Measurements from ENCODE around the gene CDH23.

CDH23 gene

DNA sequence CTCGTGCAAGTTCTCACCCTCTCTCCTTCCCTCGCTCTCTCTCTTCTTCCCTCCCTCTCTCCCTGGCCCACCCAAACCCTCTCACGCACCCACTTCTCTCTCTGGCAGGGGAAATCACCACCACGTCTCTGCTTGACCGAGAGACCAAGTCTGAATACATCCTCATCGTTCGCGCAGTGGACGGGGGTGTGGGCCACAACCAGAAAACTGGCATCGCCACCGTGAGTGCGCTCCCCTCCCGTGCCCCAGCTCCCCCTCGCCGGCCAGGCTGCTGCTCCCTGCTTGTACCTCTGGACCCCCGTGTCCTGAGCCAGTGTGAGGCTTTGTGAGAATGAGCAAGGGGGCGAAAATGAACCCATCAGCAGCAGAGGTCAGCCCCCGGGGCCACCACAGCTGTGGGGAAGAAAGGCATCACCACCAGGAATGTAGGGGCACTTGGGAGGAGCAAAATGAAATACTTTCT lies 297.4 kb downstream of the CDH23 start:
- Histone ChIP-seq H3K9ac (ENCODE audit: low read depth in 1 of 2, low read length in 2 of 2) (no peak overlapping the region), H3K36me3 (ENCODE audit: control insufficient read depth in 2 of 2, insufficient read depth in 2 of 2, low read length in 2 of 2) (no peaks in the 10 kb centered on the region), H3K4me1 (ENCODE audit: control insufficient read depth in 2 of 2, insufficient read depth in 2 of 2, low read length in 2 of 2) (peaks cover 13 to 14% of the 10 kb centered on the region in 2 donors), H3K27ac (ENCODE audit: low read depth in 2 of 2, low read length in 2 of 2) (peak overlapping the region; percentile 27 to 71), H3K4me3 (ENCODE audit: low read length in 2 of 2) (peak overlapping the region in 1 of 2 donors; percentile 7), H3K9me3 (ENCODE audit: control insufficient read depth in 2 of 2, low read length in 2 of 2) (no peaks in the 10 kb centered on the region), H3K27me3 (ENCODE audit: control insufficient read depth in 2 of 2, insufficient read depth in 2 of 2, low read length in 2 of 2) (no peaks in the 10 kb centered on the region)

DNA sequence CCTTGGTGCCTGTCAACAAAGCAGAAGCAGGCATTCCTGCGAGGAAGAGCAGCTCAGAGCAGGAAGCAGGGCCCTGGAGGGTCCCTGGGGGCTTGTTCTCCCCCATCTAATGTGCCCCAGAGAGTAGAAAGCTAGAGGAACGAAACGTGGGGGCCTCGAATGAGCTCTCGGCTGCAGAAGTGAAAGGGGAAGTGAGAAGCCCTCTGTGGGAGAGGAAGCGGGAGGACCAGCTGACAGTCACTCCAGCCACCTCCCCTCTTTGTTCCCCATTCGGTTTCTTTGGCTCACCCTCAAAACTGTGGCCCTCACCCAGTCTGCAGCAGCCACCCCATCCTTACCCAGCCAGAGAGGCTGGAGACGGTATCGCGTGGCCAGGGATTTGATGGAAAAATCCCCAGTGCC lies 297.8 kb downstream of the CDH23 start:
- H3K4me3 ChIP-seq (ENCODE audit: low read length in 2 of 2) = no peak overlapping the region
- H3K9me3 ChIP-seq (ENCODE audit: control insufficient read depth in 2 of 2, low read length in 2 of 2) = no peaks in the 10 kb centered on the region
- peak overlapping the region; percentile 27 to 71 for H3K27ac ChIP-seq (ENCODE audit: low read depth in 2 of 2, low read length in 2 of 2)

GRCh38 chr10:71695502-71696476 lies 299.1 kb downstream of the CDH23 start:
- Histone ChIP-seq H3K27ac (ENCODE audit: low read depth in 2 of 2, low read length in 2 of 2) (peak overlapping the region in 1 of 2 donors; percentile 23), H3K9me3 (ENCODE audit: control insufficient read depth in 2 of 2, low read length in 2 of 2) (no peaks in the 10 kb centered on the region), H3K9ac (ENCODE audit: low read depth in 1 of 2, low read length in 2 of 2) (no peak overlapping the region), H3K27me3 (ENCODE audit: control insufficient read depth in 2 of 2, insufficient read depth in 2 of 2, low read length in 2 of 2) (no peaks in the 10 kb centered on the region), H3K4me3 (ENCODE audit: low read length in 2 of 2) (no peak overlapping the region), H3K4me1 (ENCODE audit: control insufficient read depth in 2 of 2, insufficient read depth in 2 of 2, low read length in 2 of 2) (peaks cover 13 to 14% of the 10 kb centered on the region in 2 donors), H3K36me3 (ENCODE audit: control insufficient read depth in 2 of 2, insufficient read depth in 2 of 2, low read length in 2 of 2) (no peaks in the 10 kb centered on the region)

More for the DNA sequence above, 297.8 kb downstream of the CDH23 start:
- no peaks in the 10 kb centered on the region for H3K27me3 ChIP-seq (ENCODE audit: control insufficient read depth in 2 of 2, insufficient read depth in 2 of 2, low read length in 2 of 2)
- H3K9ac ChIP-seq (ENCODE audit: low read depth in 1 of 2, low read length in 2 of 2) = no peak overlapping the region
- H3K36me3 ChIP-seq (ENCODE audit: control insufficient read depth in 2 of 2, insufficient read depth in 2 of 2, low read length in 2 of 2) = no peaks in the 10 kb centered on the region
- peaks cover 13 to 14% of the 10 kb centered on the region in 2 donors for H3K4me1 ChIP-seq (ENCODE audit: control insufficient read depth in 2 of 2, insufficient read depth in 2 of 2, low read length in 2 of 2)

- H3K9ac ChIP-seq (ENCODE audit: low read depth in 1 of 2, low read length in 2 of 2) = no peak overlapping the region
- H3K9me3 ChIP-seq (ENCODE audit: control insufficient read depth in 2 of 2, low read length in 2 of 2) = no peaks in the 10 kb centered on the region
- H3K4me1 ChIP-seq (ENCODE audit: control insufficient read depth in 2 of 2, insufficient read depth in 2 of 2, low read length in 2 of 2) = peaks cover 13 to 14% of the 10 kb centered on the region in 2 donors
- no peaks in the 10 kb centered on the region for H3K36me3 ChIP-seq (ENCODE audit: control insufficient read depth in 2 of 2, insufficient read depth in 2 of 2, low read length in 2 of 2)
- no peaks in the 10 kb centered on the region for H3K27me3 ChIP-seq (ENCODE audit: control insufficient read depth in 2 of 2, insufficient read depth in 2 of 2, low read length in 2 of 2)
- H3K4me3 ChIP-seq (ENCODE audit: low read length in 2 of 2) = no peak overlapping the region
- H3K27ac ChIP-seq (ENCODE audit: low read depth in 2 of 2, low read length in 2 of 2) = no peak overlapping the region
Measured at GRCh38 chr10:71696628-71697326, 300.1 kb downstream of the CDH23 start.

DNA sequence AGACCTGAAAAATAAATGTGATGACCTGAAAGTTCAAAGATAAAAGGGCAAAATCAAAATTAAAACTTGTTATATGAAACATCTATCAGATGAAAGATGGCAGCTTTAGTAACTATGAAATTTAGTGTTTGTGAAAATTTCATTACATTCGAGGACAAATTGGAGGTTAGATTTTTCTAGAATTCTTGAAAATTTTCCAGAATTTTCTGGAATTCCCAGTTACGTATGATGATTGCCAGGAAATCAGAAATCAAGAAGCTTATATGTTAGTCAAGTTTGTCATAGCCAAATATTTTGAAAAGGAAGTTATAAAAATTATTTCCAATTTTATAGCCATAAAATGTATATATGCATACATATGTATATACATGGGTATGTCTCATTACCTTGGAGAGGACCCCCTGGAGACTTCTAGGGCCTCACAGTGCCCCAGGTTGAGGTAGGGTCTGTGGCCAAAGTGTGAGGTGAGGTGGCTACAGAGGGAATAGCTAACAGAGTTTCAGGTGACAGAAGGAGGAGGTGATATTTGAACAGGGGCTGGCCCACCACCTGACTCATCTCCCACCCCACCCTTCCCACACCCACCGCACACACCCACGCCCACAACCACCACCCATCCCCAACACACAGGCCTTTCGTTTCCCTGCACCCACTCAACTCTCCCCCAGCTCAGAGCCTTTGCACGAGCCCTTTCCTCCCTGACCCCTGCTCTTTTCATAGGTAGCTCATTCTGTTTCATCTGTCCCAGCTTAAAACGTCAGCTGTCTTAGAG lies 301.4 kb downstream of the CDH23 start:
- Histone ChIP-seq H3K9ac (ENCODE audit: low read depth in 1 of 2, low read length in 2 of 2) (no peak overlapping the region), H3K27ac (ENCODE audit: low read depth in 2 of 2, low read length in 2 of 2) (no peak overlapping the region), H3K27me3 (ENCODE audit: control insufficient read depth in 2 of 2, insufficient read depth in 2 of 2, low read length in 2 of 2) (no peaks in the 10 kb centered on the region), H3K4me3 (ENCODE audit: low read length in 2 of 2) (no peak overlapping the region), H3K9me3 (ENCODE audit: control insufficient read depth in 2 of 2, low read length in 2 of 2) (no peaks in the 10 kb centered on the region), H3K36me3 (ENCODE audit: control insufficient read depth in 2 of 2, insufficient read depth in 2 of 2, low read length in 2 of 2) (no peaks in the 10 kb centered on the region), H3K4me1 (ENCODE audit: control insufficient read depth in 2 of 2, insufficient read depth in 2 of 2, low read length in 2 of 2) (peaks cover 13 to 14% of the 10 kb centered on the region in 2 donors)

DNA sequence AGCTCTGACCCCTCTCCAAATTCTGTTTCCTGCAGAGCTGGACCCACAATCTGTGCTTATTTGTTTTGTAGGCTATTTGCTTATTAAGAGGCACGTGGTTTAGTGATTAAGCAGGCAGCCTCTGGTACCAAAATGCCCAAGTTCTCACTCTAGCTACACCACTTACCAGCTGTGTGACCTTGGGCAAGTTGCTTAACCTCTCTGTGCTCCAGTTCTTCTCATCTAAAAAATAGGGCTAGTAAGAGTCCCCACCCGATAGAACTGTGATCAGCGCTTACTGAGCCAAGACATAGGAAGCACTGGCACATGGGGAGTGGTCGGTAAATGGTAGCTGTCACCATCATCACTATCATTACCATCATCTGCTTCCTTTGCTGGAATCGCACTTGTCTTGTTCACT lies 302.0 kb downstream of the CDH23 start:
- Histone ChIP-seq H3K9me3 (ENCODE audit: control insufficient read depth in 2 of 2, low read length in 2 of 2) (no peaks in the 10 kb centered on the region), H3K9ac (ENCODE audit: low read depth in 1 of 2, low read length in 2 of 2) (no peak overlapping the region), H3K4me3 (ENCODE audit: low read length in 2 of 2) (no peak overlapping the region), H3K27ac (ENCODE audit: low read depth in 2 of 2, low read length in 2 of 2) (no peak overlapping the region), H3K4me1 (ENCODE audit: control insufficient read depth in 2 of 2, insufficient read depth in 2 of 2, low read length in 2 of 2) (peaks cover 13% of the 10 kb centered on the region in 2 donors), H3K36me3 (ENCODE audit: control insufficient read depth in 2 of 2, insufficient read depth in 2 of 2, low read length in 2 of 2) (no peaks in the 10 kb centered on the region), H3K27me3 (ENCODE audit: control insufficient read depth in 2 of 2, insufficient read depth in 2 of 2, low read length in 2 of 2) (no peaks in the 10 kb centered on the region)

GRCh38 chr10:71700731-71701368 lies 304.1 kb downstream of the CDH23 start:
- H3K27ac ChIP-seq (ENCODE audit: low read depth in 2 of 2, low read length in 2 of 2) = no peak overlapping the region
- no peaks in the 10 kb centered on the region for H3K9me3 ChIP-seq (ENCODE audit: control insufficient read depth in 2 of 2, low read length in 2 of 2)
- H3K27me3 ChIP-seq (ENCODE audit: control insufficient read depth in 2 of 2, insufficient read depth in 2 of 2, low read length in 2 of 2) = no peaks in the 10 kb centered on the region
- H3K4me1 ChIP-seq (ENCODE audit: control insufficient read depth in 2 of 2, insufficient read depth in 2 of 2, low read length in 2 of 2) = peaks cover 4 to 9% of the 10 kb centered on the region in 2 donors
- no peaks in the 10 kb centered on the region for H3K36me3 ChIP-seq (ENCODE audit: control insufficient read depth in 2 of 2, insufficient read depth in 2 of 2, low read length in 2 of 2)
- H3K4me3 ChIP-seq (ENCODE audit: low read length in 2 of 2) = no peak overlapping the region
- H3K9ac ChIP-seq (ENCODE audit: low read depth in 1 of 2, low read length in 2 of 2) = no peak overlapping the region

- Histone ChIP-seq H3K4me3 (ENCODE audit: low read length in 2 of 2) (no peak overlapping the region), H3K27ac (ENCODE audit: low read depth in 2 of 2, low read length in 2 of 2) (no peak overlapping the region), H3K9me3 (ENCODE audit: control insufficient read depth in 2 of 2, low read length in 2 of 2) (no peaks in the 10 kb centered on the region), H3K27me3 (ENCODE audit: control insufficient read depth in 2 of 2, insufficient read depth in 2 of 2, low read length in 2 of 2) (no peaks in the 10 kb centered on the region), H3K4me1 (ENCODE audit: control insufficient read depth in 2 of 2, insufficient read depth in 2 of 2, low read length in 2 of 2) (peaks cover 0 to 4% of the 10 kb centered on the region in 2 donors), H3K9ac (ENCODE audit: low read depth in 1 of 2, low read length in 2 of 2) (no peak overlapping the region), H3K36me3 (ENCODE audit: control insufficient read depth in 2 of 2, insufficient read depth in 2 of 2, low read length in 2 of 2) (no peaks in the 10 kb centered on the region)
Measured at GRCh38 chr10:71701496-71702132, 304.9 kb downstream of the CDH23 start.

DNA sequence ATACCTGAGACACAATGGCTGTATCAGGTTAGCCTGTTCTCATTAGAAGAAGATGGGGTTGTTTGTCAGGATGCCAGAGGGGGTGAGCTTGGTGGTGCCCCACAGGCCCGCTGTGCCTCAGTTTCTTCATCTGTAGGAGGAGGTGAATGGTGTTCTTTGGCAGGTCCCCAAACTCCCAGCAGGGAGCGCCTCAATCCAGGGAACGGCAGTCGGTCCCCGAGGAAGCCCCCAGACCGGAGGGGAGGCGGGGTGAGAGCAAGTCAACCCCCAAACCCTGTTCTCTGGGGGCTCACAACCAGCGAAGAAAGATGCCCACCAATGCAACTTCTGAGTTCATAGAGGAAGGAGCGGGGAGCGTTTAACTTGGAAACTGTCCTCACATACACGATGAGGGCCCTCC lies 306.9 kb downstream of the CDH23 start:
- no peaks in the 10 kb centered on the region for H3K9me3 ChIP-seq (ENCODE audit: control insufficient read depth in 2 of 2, low read length in 2 of 2)
- no peak overlapping the region for H3K27ac ChIP-seq (ENCODE audit: low read depth in 2 of 2, low read length in 2 of 2)
- H3K4me1 ChIP-seq (ENCODE audit: control insufficient read depth in 2 of 2, insufficient read depth in 2 of 2, low read length in 2 of 2) = peaks cover 0 to 5% of the 10 kb centered on the region in 2 donors
- H3K36me3 ChIP-seq (ENCODE audit: control insufficient read depth in 2 of 2, insufficient read depth in 2 of 2, low read length in 2 of 2) = no peaks in the 10 kb centered on the region
- no peak overlapping the region for H3K4me3 ChIP-seq (ENCODE audit: low read length in 2 of 2)
- no peak overlapping the region for H3K9ac ChIP-seq (ENCODE audit: low read depth in 1 of 2, low read length in 2 of 2)
- no peaks in the 10 kb centered on the region for H3K27me3 ChIP-seq (ENCODE audit: control insufficient read depth in 2 of 2, insufficient read depth in 2 of 2, low read length in 2 of 2)
